Endodermal cell (in vitro differentiated cells): ENCODE data around the gene PLEKHM3. TPM values are rescaled to one million over a fixed set of nuclear protein-coding genes. Genes with fewer than 3 reads are reported as not detected.

Experiments
- DNase-seq: peaks from one replicate; pipeline ENCODE4 v3.0.0-alpha.2; 2017
- H3K27ac ChIP-seq: 2 replicates; pipeline ENCODE4 v1.5.1; 2013; ENCODE audit warnings: mild to moderate bottlenecking, low read depth, low read length, moderate library complexity
- H3K27me3 ChIP-seq: 2 replicates; pipeline ENCODE4 v1.6.1; 2013; ENCODE audit warnings: mild to moderate bottlenecking, low read length, moderate library complexity; ENCODE audit not compliant: insufficient read depth, control insufficient read depth, poor library complexity, severe bottlenecking
- H3K36me3 ChIP-seq: 2 replicates; pipeline ENCODE4 v1.7.0; 2013; ENCODE audit warnings: mild to moderate bottlenecking, low read length, moderate library complexity; ENCODE audit not compliant: control insufficient read depth, insufficient read depth
- H3K4me1 ChIP-seq: one replicate; pipeline ENCODE4 v1.7.0; 2013; ENCODE audit warnings: low read length; ENCODE audit not compliant: control insufficient read depth, insufficient read depth
- H3K4me3 ChIP-seq: 2 replicates; pipeline ENCODE4 v1.5.1; 2013; ENCODE audit warnings: mild to moderate bottlenecking, low read length, moderate library complexity
- H3K9ac ChIP-seq: 2 replicates; pipeline ENCODE4 v1.6.1; 2013; ENCODE audit warnings: mild to moderate bottlenecking, low read length, moderate library complexity; ENCODE audit not compliant: poor library complexity, severe bottlenecking; ENCODE audit errors: extremely low read depth
- H3K9me3 ChIP-seq: 2 replicates; pipeline ENCODE4 v1.6.1; 2013; ENCODE audit warnings: mild to moderate bottlenecking, low read length, moderate library complexity; ENCODE audit not compliant: control insufficient read depth
- H3K27ac Mint-ChIP-seq: 2 replicates; pipeline ENCODE4 v1.8.0; 2020; ENCODE audit warnings: mixed read lengths
- H3K27me3 Mint-ChIP-seq: 2 replicates; pipeline ENCODE4 v1.8.0; 2021; ENCODE audit warnings: mild to moderate bottlenecking, mixed read lengths; ENCODE audit not compliant: insufficient read depth
- H3K36me3 Mint-ChIP-seq: 2 replicates; pipeline ENCODE4 v1.8.0; 2020; ENCODE audit warnings: low read depth, mixed read lengths
- H3K4me1 Mint-ChIP-seq: 2 replicates; pipeline ENCODE4 v1.8.0; 2020; ENCODE audit warnings: mixed read lengths
- H3K4me3 Mint-ChIP-seq: 2 replicates; pipeline ENCODE4 v1.8.0; 2020; ENCODE audit warnings: mild to moderate bottlenecking, moderate library complexity, mixed read lengths
- H3K9me3 Mint-ChIP-seq: 2 replicates; pipeline ENCODE4 v1.8.0; 2020; ENCODE audit warnings: mild to moderate bottlenecking, mixed read lengths
- CTCF ChIP-seq: fragments of 200-600 bp; sonication (generic); conservative IDR thresholded peaks from 2 replicates; pipeline ENCODE4 v1.5.0; 2021; ENCODE audit warnings: antibody characterized with exemption, mild to moderate bottlenecking
- WGBS, 2 experiments: methylation state at CpG; one replicate each; pipeline versions ENCODE4 v1.1.5 to v1.1.7; 2013; ENCODE audit warnings: missing lambda C conversion rate in 2 of 2, mixed read lengths in 1 of 2; ENCODE audit not compliant: insufficient coverage in 1 of 2, insufficient read length in 1 of 2; 5-methylcytosine and 5-hydroxymethylcytosine counted together
- total RNA-seq, 2 donors: library from RNA; stranded (reverse); fragmentation: NEBNext Ultra II Directional in 1 of 2; extraction: Animal tissue kit (Norgen Biotek cat#: 25700) in 1 of 2; gene quantifications; 2 replicates in 1 of 2; 3 replicates in 1 of 2; pipeline ENCODE4 v1.2.1, GENCODE V29; 2021

Gene PLEKHM3
- total RNA-seq, 2 donors from 2014 or later, result 13.3 to 17.9 TPM

- H3K27me3 ChIP-seq, result no peaks in the 10 kb centered on the region
- peaks cover 23% of the 10 kb centered on the region for H3K4me1 Mint-ChIP-seq
- no peaks in the 10 kb centered on the region for H3K9me3 Mint-ChIP-seq
- H3K4me1 ChIP-seq, result no peaks in the 10 kb centered on the region
- no peak overlapping the region for H3K4me3 ChIP-seq
- TF ChIP-seq CTCF, result no peak
- no peaks in the 10 kb centered on the region for H3K36me3 ChIP-seq
- no peaks in the 10 kb centered on the region for H3K27me3 Mint-ChIP-seq
- H3K27ac ChIP-seq, result no peak overlapping the region
- H3K9me3 ChIP-seq, result no peaks in the 10 kb centered on the region
- no peak overlapping the region for H3K4me3 Mint-ChIP-seq
- peaks cover 3% of the 10 kb centered on the region for H3K36me3 Mint-ChIP-seq
- no peak for DNase-seq
- WGBS, 2 experiments, result no CpG with 5 or more reads among the region's 1 CpG
- no peak overlapping the region for H3K9ac ChIP-seq
- peak overlapping the region; percentile 24 for H3K27ac Mint-ChIP-seq
Observed at GRCh38 chr2:207839028-207839427, 186.3 kb downstream of the PLEKHM3 start.

GRCh38 chr2:207836521-207837133, 188.7 kb downstream of the PLEKHM3 start:
- no peak overlapping the region for H3K4me3 ChIP-seq
- H3K27me3 ChIP-seq, result no peaks in the 10 kb centered on the region
- no peaks in the 10 kb centered on the region for H3K9me3 ChIP-seq
- Mint-ChIP-seq H3K27ac (peak overlapping the region; percentile 69), H3K4me1 (peaks cover 27% of the 10 kb centered on the region), H3K4me3 (no peak overlapping the region), H3K27me3 (no peaks in the 10 kb centered on the region), H3K9me3 (no peaks in the 10 kb centered on the region), H3K36me3 (peaks cover 3% of the 10 kb centered on the region)
- no peaks in the 10 kb centered on the region for H3K4me1 ChIP-seq
- no peaks in the 10 kb centered on the region for H3K36me3 ChIP-seq
- WGBS, 2 experiments, result 81% methylated on average over 4 to 7 of the region's 7 CpGs
- no peak overlapping the region for H3K27ac ChIP-seq
- peak; percentile 62 for DNase-seq
- TF ChIP-seq CTCF, result no peak
- H3K9ac ChIP-seq, result no peak overlapping the region

- Mint-ChIP-seq H3K27me3 (no peaks in the 10 kb centered on the region), H3K27ac (no peak overlapping the region), H3K9me3 (no peaks in the 10 kb centered on the region), H3K36me3 (peaks cover 3% of the 10 kb centered on the region), H3K4me1 (peaks cover 35% of the 10 kb centered on the region), H3K4me3 (no peak overlapping the region)
- no peak overlapping the region for H3K9ac ChIP-seq
- peak; percentile 25 for DNase-seq
- H3K4me3 ChIP-seq, result no peak overlapping the region
- TF ChIP-seq CTCF, result no peak
- 97 to 100% methylated on average over 1 of the region's 1 CpG for WGBS, 2 experiments
- peaks cover 3% of the 10 kb centered on the region for H3K4me1 ChIP-seq
- H3K27me3 ChIP-seq, result no peaks in the 10 kb centered on the region
- H3K27ac ChIP-seq, result no peak overlapping the region
- no peaks in the 10 kb centered on the region for H3K9me3 ChIP-seq
- H3K36me3 ChIP-seq, result no peaks in the 10 kb centered on the region
Observed at GRCh38 chr2:207835805-207836204, 189.5 kb downstream of the PLEKHM3 start.
